BJ (cell line): Measurements from ENCODE around the gene RNF135. TPM values are rescaled to one million over a fixed set of nuclear protein-coding genes. Genes with fewer than 3 reads are reported as not detected.

Source experiments
- CTCF ChIA-PET: fragments of 350-600 bp; formaldehyde crosslinking; extraction: SDS; loops from one replicate; lab custom pipeline; 2021; ENCODE audit warnings: antibody characterized with exemption, inconsistent platforms; lab: Yijun Ruan, JAX
- POLR2A ChIA-PET: fragments of 300-600 bp; sonication (Branson Sonifier 250); formaldehyde crosslinking; extraction: SDS; loops from one replicate; lab custom pipeline; 2021; ENCODE audit warnings: antibody characterized with exemption; lab: Charles Lee
- DNase-seq: peaks from one replicate; pipeline ENCODE4 v3.0.0-alpha.2; 2011; ENCODE audit warnings: low read depth
- H3K27me3 ChIP-seq: 2 replicates; pipeline ENCODE4 v1.6.0; 2011; ENCODE audit warnings: low read length; ENCODE audit not compliant: control insufficient read depth, insufficient read depth
- H3K36me3 ChIP-seq: 2 replicates; pipeline ENCODE4 v1.5.1; 2011; ENCODE audit warnings: low read length; ENCODE audit not compliant: control insufficient read depth, insufficient read depth
- H3K4me3 ChIP-seq: 2 replicates; pipeline ENCODE4 v1.5.1; 2011; ENCODE audit warnings: low read depth, mild to moderate bottlenecking, control low read depth, low read length
- CTCF ChIP-seq: IDR thresholded peaks from 2 replicates; pipeline ENCODE4 v1.5.1; 2011; ENCODE audit warnings: low read depth, mild to moderate bottlenecking, control low read depth, inconsistent platforms, low read length, moderate library complexity; ENCODE audit not compliant: insufficient read depth
- polyA plus RNA-seq: library from polyadenylated mRNA; depleted of rRNA; stranded (reverse); fragments of >200 nt; gene quantifications from 2 replicates; pipeline ENCODE4 v1.2.3, GENCODE V29; 2011

RNF135 gene
- polyA plus RNA-seq, 1 experiment, result 14.6 TPM

- CTCF ChIA-PET, result no interaction called here
- POLR2A ChIA-PET, result no interaction called here
These were observed 11.0 kb downstream of the RNF135 start for GRCh38 chr17:30981531-30982519.

GRCh38 chr17:30982855-30983254, 12.0 kb downstream of the RNF135 start:
- Histone ChIP-seq H3K36me3 (peaks cover 2% of the 10 kb centered on the region; the same call in 1 of the 2 replicates), H3K27me3 (no peaks in the 10 kb centered on the region), H3K4me3 (no peak overlapping the region)
- no peak for DNase-seq
- POLR2A ChIA-PET, result no interaction called here
- no peak for TF ChIP-seq CTCF
- CTCF ChIA-PET, result no interaction called here

More at GRCh38 chr17:30981531-30982519, 11.0 kb downstream of the RNF135 start:
- DNase-seq, result no peak
- Histone ChIP-seq H3K27me3 (no peaks in the 10 kb centered on the region), H3K36me3 (peaks cover 2% of the 10 kb centered on the region; the same call in 1 of the 2 replicates), H3K4me3 (no peak overlapping the region)
- no peak for TF ChIP-seq CTCF

- CTCF ChIA-PET, result no interaction called here
- no peak overlapping the region for H3K4me3 ChIP-seq
- TF ChIP-seq CTCF, result no peak
- POLR2A ChIA-PET, result no interaction called here
- H3K27me3 ChIP-seq, result no peaks in the 10 kb centered on the region
- no peak for DNase-seq
- H3K36me3 ChIP-seq, result peaks cover 2% of the 10 kb centered on the region
These were observed 19.6 kb downstream of the RNF135 start for GRCh38 chr17:30990458-30990857.

GRCh38 chr17:30992551-30992950, 21.7 kb downstream of the RNF135 start:
- H3K4me3 ChIP-seq, result no peak overlapping the region
- peaks cover 4% of the 10 kb centered on the region for H3K36me3 ChIP-seq
- CTCF ChIA-PET, result no interaction called here
- no peaks in the 10 kb centered on the region for H3K27me3 ChIP-seq
- POLR2A ChIA-PET, result no interaction called here
- no peak for DNase-seq
- no peak for TF ChIP-seq CTCF

- H3K27me3 ChIP-seq, result no peaks in the 10 kb centered on the region
- TF ChIP-seq CTCF, result no peak
- ChIA-PET POLR2A (no interaction called here), CTCF (interaction anchor here (1.0 kb wide), 1 partner anchor 20 kb away, joined by 8 read pairs; no protein-coding TSS in a partner anchor)
- H3K4me3 ChIP-seq, result no peak overlapping the region
- DNase-seq, result no peak
- peaks cover 10% of the 10 kb centered on the region for H3K36me3 ChIP-seq
These were observed 24.5 kb downstream of the RNF135 start for GRCh38 chr17:30995347-30995746.
